Stomach (tissue), 9 donors: Measurements from ENCODE around the gene BBIP1. TPM values are rescaled to one million over a fixed set of nuclear protein-coding genes. Genes with fewer than 3 reads are reported as not detected.

Experiments used
- DNase-seq, 2 donors: peaks; one replicate each; pipeline versions ENCODE4 v3.0.0 to v3.0.0-alpha.2; 2013 to 2019
- H3K27ac ChIP-seq, 5 donors: fragments of 200-600 bp in 4 of 5; sonication (generic) in 4 of 5; one replicate each; pipeline ENCODE4 v1.5.1; 2013 to 2019; ENCODE audit warnings: mild to moderate bottlenecking in 1 of 5, moderate library complexity in 1 of 5
- H3K27me3 ChIP-seq, 3 donors: fragments of 200-600 bp; sonication (generic); one replicate each; pipeline ENCODE4 v1.5.1; 2017 to 2019; ENCODE audit warnings: mixed run types in 1 of 3
- H3K36me3 ChIP-seq, 4 donors: fragments of 200-600 bp; sonication (generic); 1 replicate in 3 of 4; 2 replicates in 1 of 4; pipeline ENCODE4 v1.5.1; 2016 to 2019
- H3K4me1 ChIP-seq, 4 donors: fragments of 200-600 bp; sonication (generic); one replicate each; pipeline ENCODE4 v1.5.1; 2016 to 2019
- H3K4me3 ChIP-seq, 4 donors: fragments of 200-600 bp; sonication (generic) in 3 of 4; one replicate each; pipeline ENCODE4 v1.5.1; 2016 to 2019; ENCODE audit warnings: mild to moderate bottlenecking in 1 of 4
- H3K9me3 ChIP-seq, 4 donors: fragments of 200-600 bp; sonication (generic); one replicate each; pipeline ENCODE4 v1.5.1; 2016 to 2019
- CTCF ChIP-seq, 7 experiments: fragments of 450-650 bp in 4 of 7; fragments of 200-600 bp in 3 of 7; sonication (generic) in 3 of 7; IDR thresholded peaks; one replicate each; pipeline ENCODE4 v1.5.1; 2016 to 2019; ENCODE audit warnings: antibody characterized with exemption in 7 of 7, control low read depth in 2 of 7, mild to moderate bottlenecking in 1 of 7
- EP300 ChIP-seq: sonication (generic); formaldehyde crosslinking; IDR thresholded peaks from one replicate; pipeline ENCODE4 v1.6.1; 2017; ENCODE audit warnings: antibody characterized with exemption
- POLR2A ChIP-seq, 4 donors: fragments of 450-650 bp; IDR thresholded peaks; one replicate each; pipeline ENCODE4 v1.6.1; 2016; ENCODE audit warnings: antibody characterized with exemption in 4 of 4, control low read depth in 2 of 4, mild to moderate bottlenecking in 1 of 4, moderate library complexity in 1 of 4
- POLR2AphosphoS5 ChIP-seq, 3 donors: sonication (generic); formaldehyde crosslinking; IDR thresholded peaks; one replicate each; pipeline ENCODE4 v1.6.1; 2016; ENCODE audit warnings: antibody characterized with exemption in 3 of 3
- WGBS, 5 donors: extraction: QIAGEN DNeasy Blood & Tissue Kit in 3 of 5; methylation state at CpG; one replicate each; pipeline versions ENCODE4 v1.1.5 to v1.1.7; 2013 to 2018; 5-methylcytosine and 5-hydroxymethylcytosine counted together
- intact Hi-C: fragments of 100-400 bp; cut with DNase I; formaldehyde crosslinking; loops from one replicate; pipeline ENCODE4 v1.15.1; 2023; ENCODE audit warnings: low total_unique reads
- polyA plus RNA-seq, 3 donors: library from polyadenylated mRNA; stranded (reverse); fragments of 200-250 nt; gene quantifications; one replicate each; pipeline ENCODE4 v1.2.3, GENCODE V29; 2013
- total RNA-seq, 5 donors: library from RNA; depleted of rRNA; stranded (reverse); fragments of >200 nt; gene quantifications; one replicate each; pipeline versions ENCODE4 v1.1.0 to v1.2.3, GENCODE V29; 2014 to 2016
- donor health status: healthy with polysubstance abuse.
- donor health status: Bipolar disorder and iron deficiency.
- donor health status: healthy.

BBIP1 gene
- total and polyA plus RNA-seq, 8 donors = 0.58 to 125 (median 24.4) TPM

GRCh38 chr10:110873951-110874350 lies 45.0 kb downstream of the BBIP1 start:
- H3K4me3 ChIP-seq = peak overlapping the region; percentile 85 to 96 (median 86)
- 15 to 48% (median 27%) methylated on average over 2 of the region's 2 CpGs for WGBS, 5 donors
- intact Hi-C loops = no loop called here
- no peak for TF ChIP-seq POLR2AphosphoS5 (IDR thresholded peaks at IDR 0.05)
- TF ChIP-seq CTCF (IDR thresholded peaks at IDR 0.05) = no peak
- no peak for TF ChIP-seq EP300
- no peak for TF ChIP-seq POLR2A (IDR thresholded peaks at IDR 0.05)
- no peaks in the 10 kb centered on the region for H3K27me3 ChIP-seq
- H3K4me1 ChIP-seq = peaks cover 7 to 72% (median 43%) of the 10 kb centered on the region in 4 donors
- peaks cover 0 to 30% (median 20%) of the 10 kb centered on the region in 4 donors for H3K36me3 ChIP-seq
- no peaks in the 10 kb centered on the region for H3K9me3 ChIP-seq
- DNase-seq = no peak
- peak overlapping the region; percentile 33 to 99 (median 98) for H3K27ac ChIP-seq

- Histone ChIP-seq H3K27ac (peak overlapping the region; percentile 92 to 99 (median 98)), H3K4me3 (peak overlapping the region; percentile 85 to 96 (median 86)), H3K36me3 (peaks cover 0 to 24% (median 13%) of the 10 kb centered on the region in 4 donors), H3K27me3 (no peaks in the 10 kb centered on the region), H3K4me1 (peaks cover 5 to 72% (median 42%) of the 10 kb centered on the region in 4 donors), H3K9me3 (no peaks in the 10 kb centered on the region)
- TF ChIP-seq POLR2AphosphoS5 (IDR thresholded peaks at IDR 0.05) (no peak), EP300 (no peak), CTCF (IDR thresholded peaks at IDR 0.05) (no peak), POLR2A (IDR thresholded peaks at IDR 0.05) (no peak)
- DNase-seq = peak in 1 of 2 donors; percentile 48
- intact Hi-C loops = no loop called here
- 1 to 2% (median 1%) methylated on average over 16 of the region's 16 CpGs for WGBS, 5 donors
Measured at GRCh38 chr10:110872984-110873923, 45.7 kb downstream of the BBIP1 start.

- Histone ChIP-seq H3K27me3 (no peaks in the 10 kb centered on the region), H3K36me3 (peaks cover 0 to 15% (median 9%) of the 10 kb centered on the region in 4 donors), H3K27ac (peak overlapping the region; percentile 92 to 99 (median 98)), H3K4me1 (peaks cover 9 to 72% (median 42%) of the 10 kb centered on the region in 4 donors), H3K9me3 (no peaks in the 10 kb centered on the region), H3K4me3 (peak overlapping the region; percentile 85 to 96 (median 86))
- intact Hi-C loops = no loop called here
- 0 to 1% (median 0%) methylated on average over 25 to 70 of the region's 70 CpGs for WGBS, 5 donors
- peak; percentile 35 to 57 (median 50) for TF ChIP-seq POLR2AphosphoS5 (IDR thresholded peaks at IDR 0.05)
- no peak for TF ChIP-seq EP300
- DNase-seq = peak; percentile 62 to 93
Measured at GRCh38 chr10:110872145-110872983, 46.6 kb downstream of the BBIP1 start.

- peaks cover 17 to 72% (median 44%) of the 10 kb centered on the region in 4 donors for H3K4me1 ChIP-seq
- H3K36me3 ChIP-seq = peaks cover 0 to 8% (median 4%) of the 10 kb centered on the region in 4 donors
- peak; percentile 100 for DNase-seq
- peak within 1 kb of the TSS; percentile 92 to 99 (median 98) for H3K27ac ChIP-seq
- intact Hi-C loops = no loop called here
- 0 to 1% (median 1%) methylated on average over 32 to 47 of the region's 47 CpGs for WGBS, 5 donors
- H3K4me3 ChIP-seq = peak within 1 kb of the TSS; percentile 85 to 96 (median 86)
- TF ChIP-seq POLR2A (IDR thresholded peaks at IDR 0.05) = peak in 2 of 4 donors; percentile 90
- TF ChIP-seq EP300 = no peak
- peak; percentile 93 to 97 (median 97) for TF ChIP-seq POLR2AphosphoS5 (IDR thresholded peaks at IDR 0.05)
- no peak for TF ChIP-seq CTCF (IDR thresholded peaks at IDR 0.05)
- H3K27me3 ChIP-seq = no peaks in the 10 kb centered on the region
- no peaks in the 10 kb centered on the region for H3K9me3 ChIP-seq
Measured at GRCh38 chr10:110871298-110872084, 47.5 kb downstream of the BBIP1 start, which contains the start of gene PDCD4. PDCD4 (plus strand) TSS chr10:110871928; CDS start chr10:110876028, 4,100 bp downstream.
